Measurements from ENCODE around the gene IL17C.

Gene IL17C

GRCh38 chr16:88647178-88648070 is 9.1 kb downstream of the IL17C start:
- no peak for DNase-seq

GRCh38 chr16:88649195-88649923 is 11.0 kb downstream of the IL17C start:
- DNase-seq: no peak

- DNase-seq: no peak
Measured at GRCh38 chr16:88649924-88650748, 11.8 kb downstream of the IL17C start.

- peak; percentile 62 for DNase-seq
Measured at GRCh38 chr16:88650749-88651275, 12.4 kb downstream of the IL17C start, which contains the start of gene CYBA. TSS of gene CYBA (minus strand) at chr16:88651053. CDS start at chr16:88651013, 40 bp downstream.

DNA sequence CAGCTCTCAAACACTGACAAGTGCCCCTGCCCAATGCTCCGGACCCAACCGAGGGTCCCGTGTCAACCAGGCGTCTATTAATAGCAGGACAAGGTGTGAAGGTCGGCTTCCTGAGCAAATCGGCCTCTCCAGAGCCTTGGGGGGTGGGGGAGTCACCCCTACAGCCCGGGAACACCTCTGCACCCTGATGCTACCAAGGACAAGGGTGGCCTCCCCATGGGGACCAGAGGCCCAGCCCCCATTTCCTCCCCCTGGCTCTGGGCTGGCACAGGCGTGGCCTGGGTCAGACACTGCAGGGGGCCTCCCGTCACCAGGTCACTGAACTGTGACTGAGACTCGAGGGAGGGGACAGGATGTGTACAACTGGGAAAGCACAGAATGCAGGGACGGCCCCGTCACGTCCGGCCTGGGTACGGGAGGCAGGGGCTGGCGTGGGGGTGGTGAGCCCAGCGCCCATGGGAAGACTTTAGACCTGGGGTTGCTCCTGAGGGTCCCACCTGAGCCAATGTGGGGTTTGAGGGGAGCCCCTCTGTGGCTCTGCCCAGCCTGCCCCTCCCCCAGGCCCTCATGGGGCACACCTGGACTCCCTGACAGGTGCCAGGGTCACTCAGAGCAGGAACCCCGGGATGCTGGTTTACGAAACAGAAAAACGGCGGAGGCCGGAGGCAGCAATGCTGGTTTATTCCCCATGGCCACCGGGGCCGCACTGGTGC is 13.1 kb downstream of the IL17C start:
- no peak for DNase-seq

GRCh38 chr16:88651989-88652761 is 13.8 kb downstream of the IL17C start:
- no peak for DNase-seq

DNA sequence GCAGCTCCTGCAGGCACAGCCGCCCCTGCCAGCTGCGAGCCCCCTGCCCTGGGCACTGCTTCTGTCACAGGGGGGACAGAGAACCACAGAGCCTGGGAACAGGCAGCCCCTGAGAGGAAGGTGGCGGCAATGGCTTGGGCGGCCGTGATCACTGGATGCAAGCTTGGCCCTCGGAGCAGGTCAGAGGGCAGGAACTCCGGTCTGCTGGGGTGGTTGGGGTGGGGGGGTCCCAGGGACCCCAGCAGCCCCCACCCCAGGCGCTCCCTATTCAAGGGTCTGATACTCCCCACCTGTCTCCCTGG is 14.3 kb downstream of the IL17C start:
- DNase-seq: no peak

GRCh38 chr16:88653101-88653500 is 14.7 kb downstream of the IL17C start:
- DNase-seq: no peak

DNA sequence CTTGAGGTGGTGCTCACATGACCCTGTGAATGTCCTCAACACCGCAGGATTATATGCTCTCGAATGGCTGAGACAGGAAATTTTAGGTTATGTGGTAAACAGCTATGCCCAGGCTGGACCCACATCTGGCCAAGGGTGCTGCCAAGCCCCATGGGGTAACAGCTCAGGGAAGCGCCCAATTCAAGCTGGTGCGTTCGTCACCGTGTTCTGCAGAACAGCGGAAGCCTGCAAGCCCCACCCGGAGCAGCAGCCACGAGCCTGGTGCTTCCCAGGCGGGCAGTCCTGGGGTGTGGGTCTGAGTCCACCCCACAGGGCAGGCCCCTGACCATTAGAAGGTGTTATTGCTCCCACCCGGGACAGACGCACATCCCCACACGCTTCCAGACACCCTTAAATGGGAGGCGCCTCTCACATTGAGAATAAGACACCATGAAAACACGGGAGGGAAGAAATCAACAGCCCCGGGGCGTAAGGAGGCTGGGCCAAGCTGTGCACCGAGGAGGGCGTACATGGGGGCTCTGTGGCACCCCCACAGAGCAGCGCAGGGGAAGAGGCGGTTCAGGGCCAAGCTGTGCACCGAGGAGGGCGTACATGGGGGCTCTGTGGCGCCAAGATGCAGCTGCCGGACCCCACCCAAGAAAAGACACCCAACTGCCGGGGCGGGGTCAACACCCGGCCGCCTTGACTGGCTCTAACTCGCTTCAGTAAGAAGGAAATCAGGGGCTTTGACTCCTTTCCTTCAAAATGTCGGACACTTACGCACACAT is 15.4 kb downstream of the IL17C start:
- no peak for DNase-seq

DNA sequence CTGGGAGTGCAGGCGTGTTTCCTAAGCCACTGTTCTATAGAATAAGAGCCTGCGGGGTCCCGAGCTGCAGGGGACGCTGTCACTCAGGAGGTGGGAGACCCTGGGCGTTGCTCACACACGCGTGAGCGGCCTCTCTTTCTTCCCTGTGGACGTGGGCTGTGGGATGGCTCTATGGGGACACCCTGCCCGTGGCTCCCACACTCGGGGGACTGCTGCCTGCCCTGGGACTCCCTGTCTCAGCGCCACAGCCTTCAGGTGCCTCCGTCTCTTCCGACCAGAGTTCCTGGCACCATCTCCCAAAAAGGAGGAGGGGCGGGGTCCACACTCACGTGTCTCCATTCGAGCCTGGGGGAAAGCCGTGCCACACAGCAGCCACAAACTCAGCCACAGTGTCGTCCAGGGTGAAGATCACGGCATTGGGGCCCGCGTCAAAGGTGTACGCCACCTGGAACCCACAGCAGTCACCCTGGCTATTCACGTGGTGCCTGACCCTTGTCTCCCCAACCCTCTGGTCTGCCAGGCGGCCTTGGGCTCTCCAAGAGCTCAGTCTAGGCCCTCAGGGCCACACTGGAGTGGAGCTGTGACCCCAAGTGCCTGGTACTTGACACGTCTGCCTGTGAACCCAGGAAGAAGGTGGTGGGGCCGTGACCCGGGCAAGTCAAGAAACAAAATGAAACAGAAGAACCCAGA is 16.1 kb downstream of the IL17C start:
- no peak for DNase-seq

- DNase-seq: no peak
Measured at GRCh38 chr16:88655053-88655732, 16.8 kb downstream of the IL17C start.

DNA sequence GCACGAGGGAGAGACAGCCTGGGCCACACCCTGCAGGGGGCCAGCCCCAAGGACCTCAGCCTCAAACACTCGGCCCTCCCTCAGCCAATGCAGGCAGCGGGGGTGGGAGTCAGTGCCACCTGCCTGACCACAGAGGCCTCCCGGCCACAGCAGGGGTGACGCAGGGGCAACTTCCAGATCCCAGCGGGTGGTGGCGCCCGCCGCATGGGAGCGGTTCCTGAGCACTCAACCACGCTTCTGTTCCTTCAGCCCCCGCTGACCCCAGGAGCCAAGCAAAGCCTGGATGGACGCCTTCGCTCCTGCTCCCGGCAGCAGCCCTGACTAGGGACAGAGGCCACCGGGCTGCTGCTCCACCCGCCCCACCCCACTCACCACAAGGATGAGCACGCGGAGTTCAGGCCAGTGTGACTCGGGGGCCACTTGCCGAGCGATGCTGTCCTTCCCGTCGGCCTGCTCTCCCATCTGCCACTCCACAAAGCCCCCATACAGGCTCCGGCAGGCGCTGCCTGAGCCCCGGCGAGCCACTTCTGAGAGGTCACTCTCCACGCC is 17.4 kb downstream of the IL17C start:
- no peak for DNase-seq

GRCh38 chr16:88656291-88656980 is 18.1 kb downstream of the IL17C start:
- no peak for DNase-seq

GRCh38 chr16:88657371-88657770 is 19.0 kb downstream of the IL17C start:
- no peak for DNase-seq

DNA sequence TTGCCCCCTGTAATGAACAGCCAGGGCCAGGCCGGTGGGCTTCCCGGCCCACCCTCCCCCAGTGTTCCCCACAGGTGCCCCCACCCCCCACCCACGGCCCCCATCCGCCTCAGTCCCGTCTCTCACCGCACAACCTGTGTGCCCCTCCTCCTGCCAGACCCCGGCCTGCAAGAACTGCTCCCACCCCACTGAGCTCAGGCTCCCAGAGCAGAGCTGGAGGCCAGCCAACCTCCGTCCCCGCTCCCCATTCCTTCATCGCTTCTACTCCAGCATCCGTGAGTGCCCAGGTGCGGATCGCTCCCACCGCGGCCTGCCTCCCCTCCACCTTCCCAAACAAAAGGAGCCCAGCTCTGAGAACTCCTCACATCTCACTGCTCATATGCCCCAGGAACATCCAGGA is 20.3 kb downstream of the IL17C start:
- DNase-seq: no peak

- no peak for DNase-seq
Measured at GRCh38 chr16:88659160-88659559, 20.8 kb downstream of the IL17C start.

- no peak for DNase-seq
Measured at GRCh38 chr16:88661468-88661867, 23.1 kb downstream of the IL17C start.

- no peak for DNase-seq
Measured at GRCh38 chr16:88662222-88662842, 24.0 kb downstream of the IL17C start.
